GM19328 (cell line): ENCODE measurements around the gene ECHDC1.
"Not testable (repeated sequence)": the region's sequence is repeated elsewhere in the genome, so short reads cannot be mapped to it uniquely, and the experiment has no call there.

ENCODE experiments used
- ATAC-seq: cut with Tn5 transposase; IDR thresholded peaks from one replicate; pipeline ENCODE4 v1.9.1; 2021; ENCODE audit warnings: mild to moderate bottlenecking, moderate library complexity; ENCODE audit not compliant: unreplicated experiment

ECHDC1 gene

GRCh38 chr6:127342946-127343808 is at the start of gene ECHDC1:
Gene ECHDC1, minus strand, starts transcription at chr6:127343609. Its CDS starts 12,581 bp downstream, at chr6:127331028.
- peak; percentile 69 for ATAC-seq

GRCh38 chr6:127392301-127392700 is 48.9 kb upstream of the ECHDC1 start:
- ATAC-seq: no peak

GRCh38 chr6:127391094-127391953 is 47.9 kb upstream of the ECHDC1 start:
- no peak for ATAC-seq

GRCh38 chr6:127389706-127390105 is 46.3 kb upstream of the ECHDC1 start:
- ATAC-seq: no peak

GRCh38 chr6:127385668-127386430 is 42.4 kb upstream of the ECHDC1 start:
- no peak for ATAC-seq

GRCh38 chr6:127384848-127385247 is 41.4 kb upstream of the ECHDC1 start:
- ATAC-seq: not testable (repeated sequence)

- no peak for ATAC-seq
Measured at GRCh38 chr6:127383988-127384387, 40.6 kb upstream of the ECHDC1 start.

- no peak for ATAC-seq
Measured at GRCh38 chr6:127382413-127382812, 39.0 kb upstream of the ECHDC1 start.

- no peak for ATAC-seq
Measured at GRCh38 chr6:127381384-127381783, 38.0 kb upstream of the ECHDC1 start.

GRCh38 chr6:127376685-127377084 is 33.3 kb upstream of the ECHDC1 start:
- ATAC-seq: no peak

GRCh38 chr6:127367023-127367375 is 23.6 kb upstream of the ECHDC1 start:
- no peak for ATAC-seq

- ATAC-seq: no peak
Measured at GRCh38 chr6:127366282-127367022, 23.0 kb upstream of the ECHDC1 start.

- ATAC-seq: no peak
Measured at GRCh38 chr6:127365874-127366273, 22.5 kb upstream of the ECHDC1 start.

- no peak for ATAC-seq
Measured at GRCh38 chr6:127352524-127352923, 9.1 kb upstream of the ECHDC1 start.

- no peak for ATAC-seq
Measured at GRCh38 chr6:127349980-127350379, 6.6 kb upstream of the ECHDC1 start.

- no peak for ATAC-seq
Measured at GRCh38 chr6:127348028-127348661, 4.7 kb upstream of the ECHDC1 start.

- no peak for ATAC-seq
Measured at GRCh38 chr6:127347178-127347577, 3.8 kb upstream of the ECHDC1 start.

GRCh38 chr6:127345521-127345920 is 2.1 kb upstream of the ECHDC1 start:
- no peak for ATAC-seq

GRCh38 chr6:127343809-127344659 is 625 bp upstream of the ECHDC1 start:
- no peak for ATAC-seq
